Calu3 (cell line): ENCODE measurements around the gene DOCK9. TPM values are rescaled to one million over a fixed set of nuclear protein-coding genes. Genes with fewer than 3 reads are reported as not detected.

Source experiments
- BruUV-seq: library from RNA; stranded (reverse); fragments of 400-500 nt; replicated peaks from 2 replicates; lab custom pipeline; 2021; lab: Mats Ljungman, UMichigan
- CTCF ChIA-PET: fragments of 300-600 bp; sonication (Branson Sonifier 250); formaldehyde crosslinking; loops from one replicate; lab custom pipeline; 2022; ENCODE audit warnings: antibody characterized with exemption; lab: Charles Lee
- DNase-seq: peaks from one replicate; pipeline ENCODE4 v3.0.0; 2022
- H3K27ac Mint-ChIP-seq: one replicate; pipeline ENCODE4 v1.8.0; 2022; ENCODE audit warnings: mixed read lengths; ENCODE audit not compliant: unreplicated experiment
- H3K27me3 Mint-ChIP-seq: one replicate; pipeline ENCODE4 v1.8.0; 2022; ENCODE audit warnings: mixed read lengths; ENCODE audit not compliant: unreplicated experiment
- H3K36me3 Mint-ChIP-seq: one replicate; pipeline ENCODE4 v1.8.0; 2022; ENCODE audit warnings: mild to moderate bottlenecking, moderate library complexity, mixed read lengths; ENCODE audit not compliant: insufficient read depth, unreplicated experiment
- H3K4me1 Mint-ChIP-seq: one replicate; pipeline ENCODE4 v1.8.0; 2022; ENCODE audit warnings: mild to moderate bottlenecking, low read depth, mixed read lengths; ENCODE audit not compliant: unreplicated experiment
- H3K4me3 Mint-ChIP-seq: one replicate; pipeline ENCODE4 v1.8.0; 2022; ENCODE audit warnings: mild to moderate bottlenecking, low read depth, moderate library complexity, mixed read lengths; ENCODE audit not compliant: unreplicated experiment
- H3K9me3 Mint-ChIP-seq: one replicate; pipeline ENCODE4 v1.8.0; 2022; ENCODE audit warnings: low read depth, mixed read lengths; ENCODE audit not compliant: unreplicated experiment
- CTCF ChIP-seq: fragments of 200-600 bp; IDR thresholded peaks from one replicate; pipeline ENCODE4 v1.8.0; 2022; ENCODE audit warnings: antibody characterized with exemption; ENCODE audit not compliant: unreplicated experiment
- intact Hi-C: fragments of 100-400 bp; cut with micrococcal nuclease; formaldehyde crosslinking; loops from one replicate; pipeline ENCODE4 v1.10.0; 2022; ENCODE audit not compliant: unreplicated experiment
- total RNA-seq: library from RNA; stranded (reverse); gene quantifications from 2 replicates; pipeline ENCODE4 v1.2.3, GENCODE V29; 2022

Gene DOCK9
- total RNA-seq, 1 experiment from 2014 or later = 26.2 TPM

- CTCF ChIA-PET = no interaction called here
Observed at GRCh38 chr13:98800078-98800477, 177.8 kb downstream of the DOCK9 start.

GRCh38 chr13:98798849-98799645, 178.8 kb downstream of the DOCK9 start:
- H3K27me3 Mint-ChIP-seq = no peaks in the 10 kb centered on the region
- BruUV-seq = no TSS peak
- intact Hi-C loops = no loop called here
- CTCF ChIA-PET = no interaction called here
- no peak overlapping the region for H3K4me3 Mint-ChIP-seq
- H3K36me3 Mint-ChIP-seq = no peaks in the 10 kb centered on the region
- no peak for DNase-seq
- TF ChIP-seq CTCF = no peak
- H3K27ac Mint-ChIP-seq = no peak overlapping the region
- H3K9me3 Mint-ChIP-seq = no peaks in the 10 kb centered on the region
- H3K4me1 Mint-ChIP-seq = no peaks in the 10 kb centered on the region

More at GRCh38 chr13:98800078-98800477, 177.8 kb downstream of the DOCK9 start:
- no peaks in the 10 kb centered on the region for H3K27me3 Mint-ChIP-seq
- intact Hi-C loops = no loop called here
- H3K4me1 Mint-ChIP-seq = no peaks in the 10 kb centered on the region
- no TSS peak for BruUV-seq
- no peaks in the 10 kb centered on the region for H3K9me3 Mint-ChIP-seq
- DNase-seq = no peak
- TF ChIP-seq CTCF = no peak
- no peak overlapping the region for H3K27ac Mint-ChIP-seq
- no peaks in the 10 kb centered on the region for H3K36me3 Mint-ChIP-seq
- no peak overlapping the region for H3K4me3 Mint-ChIP-seq

- Mint-ChIP-seq H3K4me1 (no peaks in the 10 kb centered on the region), H3K27ac (no peak overlapping the region), H3K4me3 (no peak overlapping the region), H3K9me3 (no peaks in the 10 kb centered on the region), H3K27me3 (no peaks in the 10 kb centered on the region), H3K36me3 (no peaks in the 10 kb centered on the region)
- intact Hi-C loops = no loop called here
- CTCF ChIA-PET = no interaction called here
- no peak for DNase-seq
- BruUV-seq = no TSS peak
- no peak for TF ChIP-seq CTCF
Observed at GRCh38 chr13:98797456-98797855, 180.4 kb downstream of the DOCK9 start.

DNA sequence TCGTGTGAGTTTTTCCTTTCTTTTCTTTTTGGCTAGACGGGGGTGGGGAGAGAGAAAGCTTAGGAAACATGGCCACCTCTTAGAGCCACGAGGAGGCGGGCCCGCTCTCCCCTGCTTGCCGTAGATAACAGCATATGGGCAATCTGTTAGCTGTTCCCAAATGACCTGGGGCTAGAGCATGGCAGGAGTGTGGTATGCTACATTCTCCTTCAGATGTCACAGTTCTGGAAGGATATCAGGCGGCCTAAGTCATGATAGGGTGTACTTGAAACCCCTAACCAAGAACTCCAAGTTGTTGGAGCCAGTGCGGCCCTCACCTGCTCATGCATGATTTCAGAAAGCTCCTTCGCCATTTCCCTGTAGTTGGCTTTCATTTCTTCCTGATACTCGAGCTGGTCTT, 181.1 kb downstream of the DOCK9 start:
- intact Hi-C loops = no loop called here
- no peaks in the 10 kb centered on the region for H3K36me3 Mint-ChIP-seq

More for the DNA sequence above, 181.1 kb downstream of the DOCK9 start:
- no peak for DNase-seq
- TF ChIP-seq CTCF = no peak
- CTCF ChIA-PET = no interaction called here
- no TSS peak for BruUV-seq
- Mint-ChIP-seq H3K27me3 (no peaks in the 10 kb centered on the region), H3K27ac (no peak overlapping the region), H3K4me1 (no peaks in the 10 kb centered on the region), H3K4me3 (no peak overlapping the region), H3K9me3 (no peaks in the 10 kb centered on the region)
